SK-N-SH (cell line): ENCODE results near the gene AMZ1. TPM values are rescaled to one million over a fixed set of nuclear protein-coding genes. Genes with fewer than 3 reads are reported as not detected.

Experiments used
- CTCF ChIA-PET: fragments of 300-600, 350-600 bp; formaldehyde crosslinking; extraction: SDS; loops from one replicate; lab custom pipeline; 2021; lab: Yijun Ruan, JAX
- POLR2A ChIA-PET: fragments of 350-600 bp; sonication (Branson Sonifier 250); formaldehyde crosslinking; extraction: SDS; loops from one replicate; lab custom pipeline; 2020; ENCODE audit warnings: antibody characterized with exemption, inconsistent platforms; lab: Yijun Ruan, JAX
- DNase-seq: peaks from one replicate; pipeline ENCODE4 v3.0.0; 2012
- H2AFZ ChIP-seq: fragments of 200-600 bp; sonication (generic); 2 replicates; pipeline ENCODE4 v1.8.1; 2016; ENCODE audit warnings: antibody characterized with exemption, mild to moderate bottlenecking, low read depth
- H3F3A ChIP-seq: fragments of 200-600 bp; sonication (generic); replicated peaks from 2 replicates; pipeline ENCODE3; 2016; ENCODE audit warnings: antibody characterized with exemption, mild to moderate bottlenecking; ENCODE audit not compliant: insufficient read depth
- H3K27ac ChIP-seq, 2 experiments: fragments of 200-500 bp in 1 of 2; fragments of 200-600 bp in 1 of 2; sonication (Bioruptor generic) in 1 of 2; sonication (generic), shearing (Covaris generic) in 1 of 2; 2 replicates each; pipeline versions ENCODE4 v1.5.1 to v1.6.1; 2014 to 2016; ENCODE audit warnings: low read depth in 2 of 2, inconsistent platforms in 1 of 2, low read length in 1 of 2, mild to moderate bottlenecking in 1 of 2, mixed read lengths in 1 of 2
- H3K27me3 ChIP-seq: fragments of 200-600 bp; sonication (generic), shearing (Covaris generic); 2 replicates; pipeline ENCODE4 v1.6.1; 2016; ENCODE audit warnings: mixed run types; ENCODE audit not compliant: insufficient read depth
- H3K36me3 ChIP-seq, 2 experiments: fragments of 200-500 bp in 1 of 2; fragments of 200-600 bp in 1 of 2; sonication (Bioruptor generic) in 1 of 2; sonication (generic) in 1 of 2; replicated peaks in 1 of 2; 2 replicates each; pipeline versions ENCODE3 to v1.5.1; 2014 to 2016; ENCODE audit warnings: low read length in 1 of 2, mild to moderate bottlenecking in 1 of 2; ENCODE audit not compliant: insufficient read depth in 2 of 2, control insufficient read depth in 1 of 2
- H3K4me1 ChIP-seq, 2 experiments: fragments of 200-500 bp in 1 of 2; fragments of 200-600 bp in 1 of 2; sonication (Bioruptor generic) in 1 of 2; sonication (generic), shearing (Covaris generic) in 1 of 2; 2 replicates each; pipeline versions ENCODE4 v1.5.1 to v1.6.1; 2014 to 2016; ENCODE audit warnings: low read depth in 1 of 2, low read length in 1 of 2, mixed run types in 1 of 2; ENCODE audit not compliant: insufficient read depth in 2 of 2, control insufficient read depth in 1 of 2
- H3K4me2 ChIP-seq: fragments of 200-600 bp; sonication (generic), shearing (Covaris generic); 2 replicates; pipeline ENCODE4 v1.6.1; 2017; ENCODE audit warnings: mixed run types
- H3K4me3 ChIP-seq, 2 experiments: fragments of 200-500 bp in 1 of 2; fragments of 200-600 bp in 1 of 2; sonication (Bioruptor generic) in 1 of 2; sonication (generic), shearing (Covaris generic) in 1 of 2; 2 replicates each; pipeline versions ENCODE4 v1.5.1 to v1.8.1; 2014 to 2016; ENCODE audit warnings: low read depth in 2 of 2, inconsistent platforms in 1 of 2, low read length in 1 of 2, mild to moderate bottlenecking in 1 of 2, mixed read lengths in 1 of 2, moderate library complexity in 1 of 2
- H3K79me2 ChIP-seq: fragments of 200-600 bp; sonication (generic); 2 replicates; pipeline ENCODE4 v1.8.1; 2017; ENCODE audit warnings: mild to moderate bottlenecking; ENCODE audit not compliant: insufficient read depth
- H3K9ac ChIP-seq: fragments of 200-600 bp; sonication (generic); 2 replicates; pipeline ENCODE4 v1.6.1; 2017; ENCODE audit warnings: mixed run types
- H3K9me2 ChIP-seq: fragments of 200-600 bp; sonication (generic); 2 replicates; pipeline ENCODE4 v1.6.1; 2017; ENCODE audit warnings: mixed run types
- H3K9me3 ChIP-seq: fragments of 200-600 bp; sonication (generic); 2 replicates; pipeline ENCODE4 v1.6.1; 2017; ENCODE audit warnings: mixed run types, mild to moderate bottlenecking, moderate library complexity
- H4K20me1 ChIP-seq: fragments of 200-600 bp; sonication (generic); 2 replicates; pipeline ENCODE4 v1.6.1; 2017; ENCODE audit warnings: mild to moderate bottlenecking, mixed run types; ENCODE audit not compliant: insufficient read depth
- CHD2 ChIP-seq: fragments of 150-350 bp; IDR thresholded peaks from 2 replicates; pipeline ENCODE4 v1.6.1; 2018; ENCODE audit warnings: low read length; ENCODE audit not compliant: partially characterized antibody
- ELF1 ChIP-seq: IDR thresholded peaks from 2 replicates; pipeline ENCODE4 v1.4.0; 2012
- EP300 ChIP-seq, 2 experiments: IDR thresholded peaks; 2 replicates each; pipeline versions ENCODE4 v1.4.0 to v1.6.1; 2012; ENCODE audit warnings: borderline replicate concordance in 1 of 2, low read depth in 1 of 2, low read length in 1 of 2
- GATA2 ChIP-seq: sonication (generic); formaldehyde crosslinking; IDR thresholded peaks from 2 replicates; pipeline ENCODE4 v1.5.0; 2020; ENCODE audit warnings: mild to moderate bottlenecking, missing genetic modification reagents
- JUND ChIP-seq: IDR thresholded peaks from 2 replicates; pipeline ENCODE4 v1.4.0; 2012
- MAX ChIP-seq: IDR thresholded peaks from 2 replicates; pipeline ENCODE4 v1.4.0; 2012; ENCODE audit warnings: low read depth
- MEF2A ChIP-seq: IDR thresholded peaks from 2 replicates; pipeline ENCODE4 v1.4.0; 2012; ENCODE audit warnings: low read depth, borderline replicate concordance
- NRF1 ChIP-seq: IDR thresholded peaks from 2 replicates; pipeline ENCODE4 v1.6.1; 2012; ENCODE audit warnings: low read depth, mild to moderate bottlenecking, low read length
- POLR2AphosphoS5 ChIP-seq: IDR thresholded peaks from 2 replicates; pipeline ENCODE4 v1.6.1; 2012; ENCODE audit warnings: low read depth, low read length
- REST ChIP-seq: IDR thresholded peaks from 2 replicates; pipeline ENCODE4 v1.6.1; 2012; ENCODE audit warnings: mild to moderate bottlenecking, low read depth, low read length, moderate library complexity
- RFX5 ChIP-seq: IDR thresholded peaks from 2 replicates; pipeline ENCODE4 v1.6.1; 2012; ENCODE audit warnings: mild to moderate bottlenecking, improper control_type of control experiment, low read length
- USF1 ChIP-seq: IDR thresholded peaks from 2 replicates; pipeline ENCODE4 v1.4.0; 2012; ENCODE audit warnings: low read depth, borderline replicate concordance
- WGBS: methylation state at CpG from one replicate; pipeline ENCODE4 v1.1.6; 2017; ENCODE audit warnings: low lambda C conversion rate; 5-methylcytosine and 5-hydroxymethylcytosine counted together
- polyA plus RNA-seq, 3 experiments: library from polyadenylated mRNA; depleted of rRNA; stranded (reverse); fragments of >200 nt; gene quantifications; 2 replicates each; pipeline ENCODE4 v1.2.3, GENCODE V29; 2012

AMZ1 gene
- polyA plus RNA-seq, 1 of the 3 experiments (the other 2 are of a cell fraction): 0.15 TPM

- H2AFZ ChIP-seq: no peak overlapping the region
- H3K27me3 ChIP-seq: no peaks in the 10 kb centered on the region
- H3K4me3 ChIP-seq: no peak overlapping the region
- no peaks in the 10 kb centered on the region for H3K9me3 ChIP-seq
- peaks cover 0 to 14% of the 10 kb centered on the region in 2 experiments for H3K36me3 ChIP-seq
- TF ChIP-seq USF1: no peak
- no peak for TF ChIP-seq CHD2
- no peak for TF ChIP-seq GATA2
- TF ChIP-seq EP300 (IDR thresholded peaks at IDR 0.05; ENCODE audit: borderline replicate concordance in 1 of 2, low read depth in 1 of 2, low read length in 1 of 2): no peak
- H3K79me2 ChIP-seq: peaks cover 53% of the 10 kb centered on the region
- peaks cover 32% of the 10 kb centered on the region for H3F3A ChIP-seq
- H4K20me1 ChIP-seq: peaks cover 4% of the 10 kb centered on the region; the same call in 1 of the 2 replicates
- CTCF ChIA-PET: interaction anchor here (1.0 kb wide), 1 partner anchor 13 kb away, joined by 3 read pairs; no protein-coding TSS in a partner anchor
- H3K4me2 ChIP-seq: no peak overlapping the region
- no peak overlapping the region for H3K27ac ChIP-seq
- POLR2A ChIA-PET: no interaction called here
- no peak for DNase-seq
- peaks cover 10 to 16% of the 10 kb centered on the region in 2 experiments for H3K4me1 ChIP-seq
- 95% methylated on average over 2 of the region's 3 CpGs for WGBS
- H3K9me2 ChIP-seq: no peaks in the 10 kb centered on the region
- no peak overlapping the region for H3K9ac ChIP-seq
Observed at GRCh38 chr7:2753148-2753547, 65.1 kb downstream of the AMZ1 start.

- H3K4me2 ChIP-seq: no peak overlapping the region
- H3K4me3 ChIP-seq: no peak overlapping the region
- DNase-seq: no peak
- peaks cover 0 to 14% of the 10 kb centered on the region in 2 experiments for H3K36me3 ChIP-seq
- 98% methylated on average over 5 of the region's 5 CpGs for WGBS
- H3K9ac ChIP-seq: no peak overlapping the region
- H3K9me2 ChIP-seq: no peaks in the 10 kb centered on the region
- H3F3A ChIP-seq: peaks cover 40% of the 10 kb centered on the region
- H2AFZ ChIP-seq: no peak overlapping the region
- H4K20me1 ChIP-seq: peaks cover 4% of the 10 kb centered on the region; the same call in 1 of the 2 replicates
- ChIA-PET CTCF (interaction anchor here (1.0 kb wide), 1 partner anchor 14 kb away, joined by 3 read pairs; no protein-coding TSS in a partner anchor), POLR2A (no interaction called here)
- peaks cover 16 to 24% of the 10 kb centered on the region in 2 experiments for H3K4me1 ChIP-seq
- H3K27ac ChIP-seq: no peak overlapping the region
- H3K79me2 ChIP-seq: peaks cover 53% of the 10 kb centered on the region
- TF ChIP-seq MAX (no peak), EP300 (IDR thresholded peaks at IDR 0.05; ENCODE audit: borderline replicate concordance in 1 of 2, low read depth in 1 of 2, low read length in 1 of 2) (no peak), ELF1 (no peak), REST (no peak), NRF1 (no peak), MEF2A (no peak), USF1 (no peak), JUND (no peak), RFX5 (no peak), POLR2AphosphoS5 (no peak)
- no peaks in the 10 kb centered on the region for H3K27me3 ChIP-seq
- no peaks in the 10 kb centered on the region for H3K9me3 ChIP-seq
Observed at GRCh38 chr7:2754086-2754485, 66.1 kb downstream of the AMZ1 start.
